Left ventricle myocardium inferior (tissue), 1 donor: ENCODE measurements around the gene COPG1. TPM values are rescaled to one million over a fixed set of nuclear protein-coding genes. Genes with fewer than 3 reads are reported as not detected.
A peak's percentile ranks its signal among the peaks of the same experiment; 100 is the strongest.
"Not testable (repeated sequence)": the region's sequence is repeated elsewhere in the genome, so short reads cannot be mapped to it uniquely, and the experiment has no call there.

Source experiments
- DNase-seq: peaks from one replicate; pipeline ENCODE4 v3.0.0-alpha.2; 2020
- H3K27ac ChIP-seq: fragments of 200-600 bp; replicated peaks from 2 replicates; pipeline ENCODE4 v1.8.0; 2021
- H3K27me3 ChIP-seq: fragments of 200-600 bp; 2 replicates; pipeline ENCODE4 v1.8.0; 2021; ENCODE audit warnings: low read depth
- H3K36me3 ChIP-seq: fragments of 200-600 bp; 2 replicates; pipeline ENCODE4 v1.8.0; 2021
- H3K4me1 ChIP-seq: fragments of 200-600 bp; 2 replicates; pipeline ENCODE4 v1.8.0; 2021
- H3K4me3 ChIP-seq: fragments of 200-600 bp; 2 replicates; pipeline ENCODE4 v1.8.0; 2021; ENCODE audit warnings: mild to moderate bottlenecking, moderate library complexity
- H3K9me3 ChIP-seq: fragments of 200-600 bp; replicated peaks from 2 replicates; pipeline ENCODE4 v1.8.0; 2021
- intact Hi-C: fragments of 100-400 bp; cut with micrococcal nuclease; formaldehyde crosslinking; loops from one replicate; pipeline ENCODE4 v1.11.0; 2022
- total RNA-seq: library from RNA; stranded (reverse); fragmentation: NEBNext Ultra II Directional; extraction: Animal tissue kit (Norgen Biotek cat#: 25700); gene quantifications from one replicate; pipeline ENCODE4 v1.2.1, GENCODE V29; 2021
- TF ChIP-seq, protein P1 (sequence below): fragments of 200-600 bp; IDR thresholded peaks from 2 replicates; pipeline ENCODE4 v1.8.0; 2021; ENCODE audit warnings: antibody characterized with exemption, mild to moderate bottlenecking, borderline replicate concordance
- donor health status: DM: no; HTN: yes; CAD: no; lungs with severe emphysema.

The COPG1 gene
- total RNA-seq, 1 donor from 2014 or later: 86.1 TPM

DNA sequence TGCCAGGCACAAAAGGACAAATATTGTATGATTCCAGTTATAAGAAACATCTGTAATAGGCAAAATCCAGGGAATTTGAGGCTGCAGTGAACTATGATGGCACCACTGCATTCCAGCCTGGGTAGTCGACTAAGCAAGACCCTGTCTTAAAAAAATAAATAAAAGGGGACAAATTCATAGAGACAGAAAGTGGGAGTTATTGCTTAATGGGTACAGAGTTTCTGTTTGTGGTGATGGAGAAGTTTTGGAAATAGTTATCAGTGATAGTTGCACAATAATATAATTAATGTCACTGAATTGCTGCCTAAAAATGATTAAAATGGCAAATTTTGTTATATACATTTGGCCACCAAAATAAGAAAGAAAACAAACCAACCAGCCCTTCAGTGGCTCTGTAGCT lies 38.1 kb upstream of the COPG1 start:
- no peaks in the 10 kb centered on the region for H3K9me3 ChIP-seq
- no peak overlapping the region for H3K4me3 ChIP-seq
- DNase-seq: no peak
- intact Hi-C loops: no loop called here
- H3K27ac ChIP-seq: peak overlapping the region; percentile 45
- no peaks in the 10 kb centered on the region for H3K36me3 ChIP-seq
- TF ChIP-seq, protein P1, sequence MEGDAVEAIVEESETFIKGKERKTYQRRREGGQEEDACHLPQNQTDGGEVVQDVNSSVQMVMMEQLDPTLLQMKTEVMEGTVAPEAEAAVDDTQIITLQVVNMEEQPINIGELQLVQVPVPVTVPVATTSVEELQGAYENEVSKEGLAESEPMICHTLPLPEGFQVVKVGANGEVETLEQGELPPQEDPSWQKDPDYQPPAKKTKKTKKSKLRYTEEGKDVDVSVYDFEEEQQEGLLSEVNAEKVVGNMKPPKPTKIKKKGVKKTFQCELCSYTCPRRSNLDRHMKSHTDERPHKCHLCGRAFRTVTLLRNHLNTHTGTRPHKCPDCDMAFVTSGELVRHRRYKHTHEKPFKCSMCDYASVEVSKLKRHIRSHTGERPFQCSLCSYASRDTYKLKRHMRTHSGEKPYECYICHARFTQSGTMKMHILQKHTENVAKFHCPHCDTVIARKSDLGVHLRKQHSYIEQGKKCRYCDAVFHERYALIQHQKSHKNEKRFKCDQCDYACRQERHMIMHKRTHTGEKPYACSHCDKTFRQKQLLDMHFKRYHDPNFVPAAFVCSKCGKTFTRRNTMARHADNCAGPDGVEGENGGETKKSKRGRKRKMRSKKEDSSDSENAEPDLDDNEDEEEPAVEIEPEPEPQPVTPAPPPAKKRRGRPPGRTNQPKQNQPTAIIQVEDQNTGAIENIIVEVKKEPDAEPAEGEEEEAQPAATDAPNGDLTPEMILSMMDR: no peak
- H3K27me3 ChIP-seq: no peaks in the 10 kb centered on the region
- H3K4me1 ChIP-seq: peaks cover 16% of the 10 kb centered on the region

DNA sequence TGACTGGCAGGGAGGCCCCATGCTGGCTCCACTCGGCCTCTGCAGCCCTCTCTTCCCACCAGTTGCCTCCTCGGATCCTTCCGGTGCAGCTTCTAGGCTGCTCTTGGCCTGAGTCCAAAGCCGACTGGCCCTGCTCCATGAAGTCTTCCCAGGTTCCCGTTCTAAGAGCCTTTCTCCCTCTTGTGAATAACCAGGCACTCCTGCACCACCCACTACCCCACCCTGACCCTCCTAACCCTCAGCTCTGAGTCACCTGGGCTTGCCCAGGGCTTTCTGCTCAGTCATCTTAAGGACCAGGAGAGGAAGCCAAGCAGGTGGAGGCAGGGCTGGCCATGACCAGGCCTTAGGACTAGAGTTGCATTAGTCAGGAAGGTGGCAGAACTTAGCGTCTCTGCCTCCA lies 37.6 kb upstream of the COPG1 start:
- no peaks in the 10 kb centered on the region for H3K27me3 ChIP-seq
- intact Hi-C loops: no loop called here
- DNase-seq: peak; percentile 67
- peaks cover 16% of the 10 kb centered on the region for H3K4me1 ChIP-seq
- peak overlapping the region; percentile 45 for H3K27ac ChIP-seq
- no peaks in the 10 kb centered on the region for H3K36me3 ChIP-seq
- TF ChIP-seq, protein P1: no peak
- H3K4me3 ChIP-seq: no peak overlapping the region
- H3K9me3 ChIP-seq: no peaks in the 10 kb centered on the region

DNA sequence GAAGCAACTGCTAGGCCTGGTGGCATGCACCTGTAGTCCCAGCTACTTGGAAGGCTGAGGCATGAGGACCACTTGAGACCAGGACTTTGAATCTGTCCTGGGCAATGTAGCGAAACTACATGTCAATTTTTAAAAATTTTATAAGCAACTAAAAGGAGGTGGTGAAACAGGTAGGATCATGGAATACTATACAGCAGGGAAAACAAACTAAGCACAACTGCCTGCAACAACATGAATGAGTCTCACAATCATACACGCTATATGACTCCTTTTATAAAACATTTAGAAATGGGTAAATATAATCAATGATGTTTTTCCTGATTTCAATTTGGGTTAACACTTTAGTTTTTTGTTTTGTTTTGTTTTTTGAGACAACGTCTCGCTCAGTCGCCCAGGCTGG lies 36.2 kb upstream of the COPG1 start:
- Histone ChIP-seq H3K27me3 (no peaks in the 10 kb centered on the region), H3K27ac (no peak overlapping the region), H3K4me1 (peaks cover 11% of the 10 kb centered on the region), H3K36me3 (no peaks in the 10 kb centered on the region), H3K4me3 (no peak overlapping the region), H3K9me3 (no peaks in the 10 kb centered on the region)
- no peak for DNase-seq
- TF ChIP-seq, protein P1: no peak
- intact Hi-C loops: no loop called here

DNA sequence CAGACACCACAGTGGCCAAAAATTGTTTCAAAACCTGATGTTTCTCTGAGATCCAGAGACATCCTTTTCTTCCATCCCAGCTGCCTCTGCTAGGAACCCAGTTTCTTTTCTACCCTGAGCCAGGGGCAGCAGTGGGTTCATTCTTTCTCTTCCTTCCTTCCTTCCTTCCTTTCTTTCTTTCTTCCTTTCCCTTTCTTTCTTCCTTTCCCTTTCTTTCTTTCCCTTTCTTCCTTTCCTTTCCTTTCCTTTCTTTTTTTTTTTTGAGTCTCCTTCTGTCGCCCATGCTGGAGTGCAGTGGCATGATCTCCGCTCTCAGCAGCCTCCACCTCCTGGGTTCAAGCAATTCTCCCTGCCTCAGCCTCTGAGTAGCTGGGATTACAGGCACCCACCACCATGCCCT lies 30.7 kb upstream of the COPG1 start:
- H3K27ac ChIP-seq: no peak overlapping the region
- no peaks in the 10 kb centered on the region for H3K36me3 ChIP-seq
- no peak overlapping the region for H3K4me3 ChIP-seq
- no peaks in the 10 kb centered on the region for H3K9me3 ChIP-seq
- H3K27me3 ChIP-seq: no peaks in the 10 kb centered on the region
- intact Hi-C loops: no loop called here
- H3K4me1 ChIP-seq: peaks cover 2% of the 10 kb centered on the region
- TF ChIP-seq, protein P1: no peak
- no peak for DNase-seq

DNA sequence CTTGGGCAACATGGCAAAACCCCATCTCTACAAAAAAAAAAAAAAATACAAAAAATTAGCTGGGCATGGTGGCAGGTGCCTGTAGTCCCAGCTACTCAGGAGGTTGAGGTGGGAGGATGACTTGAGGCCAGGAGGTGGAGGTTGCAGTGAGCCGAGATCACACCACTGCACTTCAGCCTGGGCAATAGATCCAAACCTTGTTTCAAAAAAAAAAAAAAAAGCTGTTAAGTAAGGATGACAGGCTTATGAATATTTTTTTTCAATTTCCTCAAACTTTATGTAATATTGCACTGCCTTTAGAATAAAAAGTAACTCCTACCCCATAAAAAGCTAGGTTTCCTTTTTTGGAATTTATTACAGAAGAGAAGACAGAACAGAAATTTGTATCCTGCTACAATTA lies 25.0 kb upstream of the COPG1 start:
- intact Hi-C loops, H3K27me3 ChIP-seq, H3K9me3 ChIP-seq, H3K36me3 ChIP-seq, DNase-seq: not testable (repeated sequence)
- peak overlapping the region; percentile 37 for H3K4me3 ChIP-seq
- H3K27ac ChIP-seq: peak overlapping the region; percentile 93
- peaks cover 57% of the 10 kb centered on the region for H3K4me1 ChIP-seq

DNA sequence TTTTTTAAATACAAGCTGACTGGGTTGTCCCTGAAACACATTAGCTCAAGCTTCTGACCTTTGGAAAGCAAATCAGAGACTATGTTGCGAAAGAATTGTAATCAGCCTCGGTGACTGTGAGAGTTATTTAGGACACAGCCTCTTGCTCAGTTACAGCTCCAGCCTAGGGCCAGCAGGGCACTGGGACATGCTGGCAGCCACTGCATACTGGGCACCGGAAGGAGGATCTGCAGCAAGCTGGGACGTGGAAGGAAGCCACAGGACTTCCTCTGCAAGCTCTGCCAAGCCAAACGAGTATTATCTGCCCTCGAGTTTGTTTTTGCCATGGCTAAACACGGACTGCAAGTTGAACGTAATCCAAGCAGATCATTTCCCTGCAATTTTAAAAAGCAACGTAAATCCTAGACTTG lies 24.4 kb upstream of the COPG1 start:
- peak; percentile 86 for DNase-seq
- peak overlapping the region; percentile 93 for H3K27ac ChIP-seq
- no peaks in the 10 kb centered on the region for H3K27me3 ChIP-seq
- no peaks in the 10 kb centered on the region for H3K36me3 ChIP-seq
- TF ChIP-seq, protein P1: peak; percentile 25
- H3K4me3 ChIP-seq: peak overlapping the region; percentile 37
- intact Hi-C loops: no loop called here
- no peaks in the 10 kb centered on the region for H3K9me3 ChIP-seq
- H3K4me1 ChIP-seq: peaks cover 63% of the 10 kb centered on the region
